IPS DF 19.7 (cell line): ENCODE data around the gene PPP1R12C.
"Not testable (repeated sequence)": the region's sequence is repeated elsewhere in the genome, so short reads cannot be mapped to it uniquely, and the experiment has no call there.

Experiments
- DNase-seq: peaks from one replicate; pipeline ENCODE4 v3.0.0-alpha.2; 2013; ENCODE audit warnings: low read depth, low spot score

The PPP1R12C gene

DNA sequence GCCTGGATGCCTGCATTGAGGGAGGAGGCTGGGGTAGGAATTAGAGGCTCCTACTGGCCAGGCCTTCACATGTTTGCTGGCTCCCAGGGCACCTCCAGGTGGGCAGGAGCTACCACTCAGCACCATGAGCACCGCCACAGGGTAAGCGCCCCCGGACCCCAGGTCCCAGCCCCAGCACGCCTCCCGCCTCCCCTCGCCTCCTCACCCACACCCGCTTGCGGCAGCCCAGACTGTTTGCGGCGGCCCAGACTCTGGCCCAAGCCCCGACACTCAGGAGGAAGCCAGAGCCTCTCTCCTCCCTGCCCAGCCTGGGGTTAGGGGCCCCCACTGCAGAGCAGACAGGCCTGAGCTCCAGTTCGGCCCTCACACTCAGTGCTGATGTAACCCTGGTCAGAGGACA, 41.1 kb downstream of the PPP1R12C start:
- no peak for DNase-seq

- DNase-seq = no peak
These were observed 42.0 kb downstream of the PPP1R12C start, which contains the start of gene EPS8L1 for GRCh38 chr19:55075371-55075998. TSS of gene EPS8L1 (plus strand) at chr19:55075869. CDS start at chr19:55076445, 576 bp downstream.

- no peak for DNase-seq
These were observed 45.5 kb downstream of the PPP1R12C start for GRCh38 chr19:55071913-55072312.

DNA sequence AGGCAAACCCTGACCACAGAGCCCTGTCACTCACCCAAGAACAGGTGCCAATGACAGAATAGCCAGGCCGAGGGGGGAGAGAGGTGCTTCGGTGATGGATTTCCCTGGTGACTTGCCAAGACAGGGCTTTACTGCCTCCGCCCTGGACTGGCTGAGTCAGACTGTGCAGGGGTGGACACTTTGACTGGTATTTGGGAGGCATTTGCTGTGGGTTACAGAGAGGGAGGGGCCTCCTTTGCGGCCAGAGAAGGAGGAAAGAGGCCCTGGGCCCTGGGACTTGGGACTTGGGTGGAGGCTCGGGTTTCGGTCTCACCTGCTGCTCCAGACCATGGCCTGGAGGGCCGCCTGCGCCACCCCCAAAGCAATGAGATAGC, 46.3 kb downstream of the PPP1R12C start:
- DNase-seq = no peak

DNA sequence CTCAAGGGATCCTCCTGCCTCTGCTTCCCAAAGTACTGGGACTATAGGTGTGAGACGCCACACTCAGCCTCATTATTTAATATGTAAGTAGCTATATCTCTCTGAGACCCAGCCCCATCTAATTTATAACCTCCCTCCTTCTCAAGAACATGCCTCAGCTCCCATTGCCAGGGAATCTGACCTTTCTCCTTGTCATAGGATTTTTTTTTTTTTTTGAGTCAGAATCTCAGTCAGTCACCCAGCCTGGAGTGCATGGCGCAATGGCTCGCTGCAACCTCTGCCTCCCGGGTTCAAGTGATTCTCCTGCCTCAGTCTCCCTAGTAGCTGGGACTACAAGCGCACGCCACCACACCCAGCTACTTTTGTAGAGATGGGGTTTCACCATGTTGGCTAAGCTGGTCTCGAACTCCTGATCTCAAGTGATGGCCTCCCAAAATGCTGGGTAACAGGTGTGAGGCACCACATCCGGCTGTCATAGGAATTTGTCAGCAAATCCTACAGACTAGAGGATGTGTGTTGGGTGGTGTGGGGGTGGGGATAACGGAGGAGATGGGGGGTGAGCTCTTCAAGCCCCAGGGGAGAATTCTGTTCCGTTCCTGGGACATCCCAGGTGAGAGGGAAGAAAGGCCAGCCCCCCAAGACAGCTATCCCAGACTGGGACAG, 46.8 kb downstream of the PPP1R12C start:
- DNase-seq = no peak

DNA sequence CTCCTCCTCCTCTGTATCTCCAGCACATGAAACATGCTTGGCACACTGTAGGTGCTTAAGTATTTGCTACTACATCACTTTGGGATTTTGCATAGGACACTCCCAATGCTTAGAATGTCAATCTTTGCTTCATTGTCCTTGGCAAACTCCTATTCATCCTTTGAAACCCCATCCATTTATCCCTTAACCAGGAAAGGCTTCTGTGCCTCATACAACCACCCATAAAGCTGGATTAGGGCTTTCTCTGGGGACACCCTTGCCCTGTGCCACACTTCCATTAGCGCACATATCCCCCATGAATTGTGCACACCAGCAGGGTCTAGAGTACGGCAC, 47.6 kb downstream of the PPP1R12C start:
- DNase-seq = no peak

GRCh38 chr19:55068950-55069864, 48.2 kb downstream of the PPP1R12C start:
- DNase-seq = no peak

GRCh38 chr19:55067869-55068268, 49.6 kb downstream of the PPP1R12C start:
- DNase-seq = no peak

DNA sequence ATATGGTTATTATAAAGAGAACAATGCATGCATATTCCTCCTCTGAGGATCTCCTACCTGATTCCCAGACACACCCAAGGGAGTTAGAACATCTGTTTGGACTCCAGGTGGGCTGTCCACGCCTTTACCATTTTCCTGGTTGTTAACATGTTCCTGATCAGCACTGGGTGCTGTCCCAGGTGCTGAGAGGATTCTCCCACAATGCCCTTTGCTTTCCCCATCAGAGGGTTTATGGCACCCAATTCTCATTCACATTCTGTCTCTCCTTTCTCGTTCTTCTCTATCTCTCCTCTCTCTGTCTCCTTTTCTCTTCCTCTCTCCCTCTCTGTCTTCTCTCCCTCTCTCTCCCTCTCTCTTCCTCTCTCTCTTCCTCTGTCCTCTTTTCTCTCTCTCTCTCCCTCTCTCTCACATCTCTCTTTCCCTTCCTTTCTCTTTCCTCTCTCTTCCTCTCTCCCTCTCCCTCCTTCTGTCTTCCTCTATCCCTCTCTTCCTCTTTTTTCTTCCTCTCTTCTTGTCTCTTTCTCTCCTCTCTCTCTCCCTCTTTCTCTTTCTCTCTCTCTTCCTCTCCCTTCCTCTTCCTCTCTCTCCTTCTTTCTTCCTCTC, 51.2 kb downstream of the PPP1R12C start:
- no peak for DNase-seq

DNA sequence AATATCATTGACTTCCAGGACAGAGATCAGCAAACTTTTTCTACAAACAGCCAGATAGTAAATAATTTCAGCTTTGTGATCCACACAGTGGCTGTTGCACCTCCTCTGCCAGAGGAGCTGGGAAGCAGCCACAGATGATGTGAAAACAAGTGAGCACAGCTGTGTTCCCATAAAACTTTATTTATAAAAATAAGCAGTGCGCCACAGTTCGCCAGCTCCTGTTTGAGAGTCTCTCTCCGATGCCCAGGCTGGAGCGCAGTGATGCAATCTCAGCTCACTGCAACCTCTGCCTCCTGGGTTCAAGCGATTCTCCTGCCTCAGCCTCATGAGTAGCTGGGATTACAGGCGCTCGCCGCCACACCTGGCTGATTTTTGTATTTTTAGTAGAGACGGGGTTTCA, 51.9 kb downstream of the PPP1R12C start:
- DNase-seq = not testable (repeated sequence)

- DNase-seq = no peak
These were observed 54.0 kb downstream of the PPP1R12C start for GRCh38 chr19:55063492-55063843.

- no peak for DNase-seq
These were observed 54.5 kb downstream of the PPP1R12C start, which contains the start of gene RDH13 for GRCh38 chr19:55062735-55063491. TSS of gene RDH13 (minus strand) at chr19:55063148. CDS start at chr19:55063032, 116 bp downstream.

- not testable (repeated sequence) for DNase-seq
These were observed 57.1 kb downstream of the PPP1R12C start for GRCh38 chr19:55060287-55060686.

DNA sequence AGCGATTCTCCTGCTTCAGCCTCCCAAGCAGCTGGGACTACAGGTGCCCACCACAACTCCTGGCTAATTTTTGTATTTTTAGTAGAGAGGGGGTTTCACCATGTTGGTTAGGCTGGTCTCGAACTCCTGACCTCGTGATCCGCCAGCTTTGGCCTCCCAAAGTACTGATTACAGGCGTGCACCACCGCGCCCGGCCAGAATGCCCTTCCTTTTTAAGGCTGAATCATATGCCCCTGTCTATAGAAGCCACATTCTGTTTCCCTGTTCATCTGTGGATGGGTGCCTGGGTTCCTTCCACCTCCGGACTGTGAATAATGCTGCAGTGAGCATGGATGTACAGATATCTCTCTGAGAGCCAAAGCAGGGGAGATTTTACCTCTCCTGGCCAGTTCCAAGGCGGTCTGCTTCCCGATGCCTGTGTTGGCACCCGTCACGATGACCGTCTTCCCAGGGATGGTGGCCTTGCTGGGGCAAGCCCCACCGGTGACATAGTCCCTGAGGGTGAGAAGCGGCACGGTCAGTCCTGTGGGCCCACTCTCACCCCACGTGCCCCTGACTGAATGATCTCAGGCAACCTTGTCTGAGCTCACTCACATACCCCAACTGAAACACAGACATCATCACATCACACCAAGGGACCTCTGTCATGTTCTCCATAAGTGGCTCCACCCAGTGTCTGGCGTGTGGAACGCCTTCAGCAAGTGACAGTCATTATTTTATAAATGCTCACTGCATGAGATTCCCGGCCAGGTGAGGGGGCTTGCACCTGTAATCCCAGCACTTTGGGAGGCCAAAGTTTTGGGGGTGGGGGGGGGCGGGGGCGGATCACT, 58.4 kb downstream of the PPP1R12C start:
- DNase-seq = no peak

DNA sequence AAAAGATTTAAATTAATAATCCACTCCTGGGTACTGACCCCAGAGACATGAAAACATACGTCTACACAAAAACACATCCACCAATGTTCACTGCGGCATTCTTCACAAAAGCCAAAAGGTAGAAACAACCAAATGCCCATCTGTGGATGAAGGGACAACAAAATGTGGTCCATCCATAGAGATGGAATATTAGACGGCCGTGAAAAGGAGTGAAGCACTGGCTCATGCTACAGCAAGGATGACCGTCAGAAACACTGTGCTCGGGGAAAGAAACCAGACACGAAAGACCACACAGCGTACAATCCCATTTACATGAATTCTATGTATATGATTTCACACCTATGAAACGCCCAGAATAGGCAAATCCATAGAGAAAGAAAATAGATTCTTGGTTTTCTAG, 60.6 kb downstream of the PPP1R12C start:
- no peak for DNase-seq

- no peak for DNase-seq
These were observed 63.7 kb downstream of the PPP1R12C start for GRCh38 chr19:55053735-55054134.

DNA sequence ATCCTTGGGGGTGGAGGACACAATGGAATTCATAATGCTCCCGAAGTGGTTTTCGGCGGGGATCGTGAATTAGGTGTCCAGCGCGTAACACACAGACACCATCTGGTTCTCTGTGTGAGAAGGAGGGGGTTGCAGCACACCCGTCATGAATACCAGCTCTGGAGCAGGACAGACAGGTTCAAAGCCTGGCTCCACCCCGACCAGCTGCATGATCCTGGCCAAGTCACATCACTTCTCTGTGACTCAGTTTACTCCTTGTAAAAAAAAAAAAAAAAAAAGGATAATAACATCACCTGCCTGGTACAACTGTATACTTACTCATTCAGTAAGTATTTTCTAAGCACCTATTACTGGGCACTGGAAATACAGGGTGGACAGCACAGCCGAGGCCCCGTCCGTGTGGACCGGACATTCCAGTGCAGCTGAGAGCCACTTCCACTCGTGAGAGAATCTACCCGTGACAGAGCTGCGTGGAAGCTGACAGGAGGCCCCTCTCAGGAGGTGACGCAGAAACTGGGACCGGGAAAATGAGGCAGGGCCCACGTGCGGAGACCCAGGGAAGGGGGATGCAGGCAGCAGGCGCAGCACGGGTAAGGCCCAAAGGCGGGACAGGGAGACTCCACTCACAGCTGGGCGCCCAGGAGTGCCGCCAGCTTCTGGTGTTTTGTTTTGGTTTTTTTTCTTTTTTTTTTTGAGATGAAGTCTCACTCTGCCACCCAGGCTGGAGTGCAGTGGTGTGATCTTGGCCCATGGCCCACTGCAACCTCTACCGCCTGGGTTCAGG, 66.5 kb downstream of the PPP1R12C start:
- no peak for DNase-seq

DNA sequence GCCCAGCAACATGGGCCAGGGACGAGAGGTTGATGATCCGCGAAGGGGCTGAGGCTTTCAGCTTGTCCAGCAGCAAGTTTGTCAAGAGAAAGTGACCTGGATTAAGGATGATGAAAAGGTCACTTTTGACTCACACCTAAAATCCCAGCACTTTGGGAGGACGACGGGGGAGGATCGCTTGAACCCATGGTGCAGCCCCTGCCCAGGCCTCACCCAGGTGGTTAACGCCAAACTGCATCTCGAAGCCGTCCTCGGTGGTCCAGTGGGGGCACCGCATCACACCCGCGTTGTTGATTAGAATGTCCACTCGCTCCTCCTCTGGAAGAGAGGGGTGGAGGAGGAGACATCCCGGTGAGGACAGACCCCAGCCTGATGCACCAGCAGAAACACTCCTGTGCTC, 69.0 kb downstream of the PPP1R12C start:
- DNase-seq = no peak

DNA sequence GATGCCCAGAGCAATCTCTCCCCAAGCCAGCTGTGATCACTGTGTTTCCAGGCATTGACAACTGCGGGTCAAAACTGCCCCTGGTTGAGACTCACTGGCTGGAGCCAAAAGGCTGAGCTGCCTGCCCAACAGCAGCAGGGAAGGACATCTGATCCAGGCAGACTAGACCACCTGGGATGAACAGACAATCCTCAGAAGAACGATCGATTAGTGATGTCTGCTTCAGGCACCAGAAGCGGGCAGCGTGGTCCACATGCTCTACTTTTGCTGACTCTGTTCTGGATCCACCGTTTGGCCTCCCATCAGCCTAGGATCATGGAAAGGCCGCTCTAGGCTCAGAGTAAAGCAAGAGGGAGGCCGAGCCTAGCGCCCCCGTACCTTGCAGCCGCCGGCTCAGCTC, 69.5 kb downstream of the PPP1R12C start:
- no peak for DNase-seq
